ENCODE data around the gene CAPZA1.

- TF ChIP-seq CTCF (IDR thresholded peaks at IDR 0.05) (no peak), POLR2A (IDR thresholded peaks at IDR 0.05) (no peak)
Observed at GRCh38 chr1:112701227-112702066, 81.8 kb downstream of the CAPZA1 start.
